Type B pancreatic cell (in vitro differentiated cells): ENCODE measurements around the gene RPL36A. TPM values are rescaled to one million over a fixed set of nuclear protein-coding genes. Genes with fewer than 3 reads are reported as not detected.

Experiments used
- DNase-seq: peaks from one replicate; pipeline ENCODE4 v3.0.0; 2021; ENCODE audit warnings: mixed read lengths; ENCODE audit not compliant: unreplicated experiment; ENCODE audit errors: extremely low spot score
- H3K27ac Mint-ChIP-seq: 2 replicates; pipeline ENCODE4 v1.8.0; 2021; ENCODE audit warnings: mild to moderate bottlenecking, mixed read lengths
- H3K27me3 Mint-ChIP-seq: 2 replicates; pipeline ENCODE4 v1.8.0; 2021; ENCODE audit warnings: mixed read lengths
- H3K36me3 Mint-ChIP-seq: 2 replicates; pipeline ENCODE4 v1.8.0; 2021; ENCODE audit warnings: mixed read lengths
- H3K4me1 Mint-ChIP-seq: one replicate; pipeline ENCODE4 v1.8.0; 2021; ENCODE audit warnings: mixed read lengths; ENCODE audit not compliant: unreplicated experiment
- H3K4me3 Mint-ChIP-seq: 2 replicates; pipeline ENCODE4 v1.8.0; 2021; ENCODE audit warnings: mild to moderate bottlenecking, mixed read lengths
- H3K9me3 Mint-ChIP-seq: 2 replicates; pipeline ENCODE4 v1.8.0; 2021; ENCODE audit warnings: mixed read lengths
- total RNA-seq: library from RNA; stranded (reverse); gene quantifications from 2 replicates; pipeline ENCODE4 v1.2.1, GENCODE V29; 2021; ENCODE audit warnings: low replicate concordance
- TF ChIP-seq, protein P1 (sequence below): fragments of 200-600 bp; sonication (generic); conservative IDR thresholded peaks from 2 replicates; pipeline ENCODE4 v1.5.0; 2021; ENCODE audit warnings: antibody characterized with exemption, mild to moderate bottlenecking

Gene RPL36A
- total RNA-seq, 1 donor from 2014 or later: 338 TPM

DNA sequence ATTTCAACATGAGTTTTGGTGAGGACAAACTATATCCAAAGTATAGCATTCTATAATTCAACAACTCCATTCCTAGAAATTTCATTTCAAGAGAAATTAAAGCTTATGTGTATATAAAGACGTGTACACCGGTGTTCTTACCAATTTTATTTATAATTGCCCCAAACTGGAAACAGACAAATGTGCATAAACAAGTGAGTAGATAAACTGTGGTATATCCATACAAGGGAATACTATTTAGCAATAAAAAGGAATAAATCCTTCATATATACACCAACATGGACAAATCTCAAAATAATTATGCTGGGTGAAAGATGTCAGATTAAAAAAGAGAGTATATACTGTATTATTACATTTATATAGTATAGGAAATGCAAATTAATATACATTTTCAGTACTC lies 37.1 kb downstream of the RPL36A start:
- H3K4me3 Mint-ChIP-seq: no peak overlapping the region
- TF ChIP-seq, protein P1, sequence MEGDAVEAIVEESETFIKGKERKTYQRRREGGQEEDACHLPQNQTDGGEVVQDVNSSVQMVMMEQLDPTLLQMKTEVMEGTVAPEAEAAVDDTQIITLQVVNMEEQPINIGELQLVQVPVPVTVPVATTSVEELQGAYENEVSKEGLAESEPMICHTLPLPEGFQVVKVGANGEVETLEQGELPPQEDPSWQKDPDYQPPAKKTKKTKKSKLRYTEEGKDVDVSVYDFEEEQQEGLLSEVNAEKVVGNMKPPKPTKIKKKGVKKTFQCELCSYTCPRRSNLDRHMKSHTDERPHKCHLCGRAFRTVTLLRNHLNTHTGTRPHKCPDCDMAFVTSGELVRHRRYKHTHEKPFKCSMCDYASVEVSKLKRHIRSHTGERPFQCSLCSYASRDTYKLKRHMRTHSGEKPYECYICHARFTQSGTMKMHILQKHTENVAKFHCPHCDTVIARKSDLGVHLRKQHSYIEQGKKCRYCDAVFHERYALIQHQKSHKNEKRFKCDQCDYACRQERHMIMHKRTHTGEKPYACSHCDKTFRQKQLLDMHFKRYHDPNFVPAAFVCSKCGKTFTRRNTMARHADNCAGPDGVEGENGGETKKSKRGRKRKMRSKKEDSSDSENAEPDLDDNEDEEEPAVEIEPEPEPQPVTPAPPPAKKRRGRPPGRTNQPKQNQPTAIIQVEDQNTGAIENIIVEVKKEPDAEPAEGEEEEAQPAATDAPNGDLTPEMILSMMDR: no peak
- peaks cover 27% of the 10 kb centered on the region for H3K36me3 Mint-ChIP-seq
- no peaks in the 10 kb centered on the region for H3K4me1 Mint-ChIP-seq
- no peak overlapping the region for H3K27ac Mint-ChIP-seq
- no peaks in the 10 kb centered on the region for H3K9me3 Mint-ChIP-seq
- no peaks in the 10 kb centered on the region for H3K27me3 Mint-ChIP-seq
- no peak for DNase-seq

DNA sequence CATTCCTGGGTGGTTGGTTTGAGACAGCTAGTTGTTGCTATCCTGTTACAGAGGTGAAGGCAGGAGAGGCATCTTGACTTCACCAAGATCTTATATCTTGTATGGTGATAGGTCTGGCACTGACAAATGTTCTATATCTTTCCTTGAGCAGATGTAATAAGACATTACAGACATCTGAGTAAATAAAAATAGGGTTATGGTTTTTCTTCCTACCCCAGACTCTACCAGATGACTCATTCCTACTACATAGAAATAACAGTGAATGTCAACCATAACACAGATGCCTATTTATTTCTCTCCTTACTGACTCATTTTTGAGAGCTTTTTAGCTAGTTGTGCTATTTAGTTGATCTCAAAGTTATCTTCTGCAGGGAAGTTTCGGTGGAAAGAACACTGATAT lies 39.1 kb downstream of the RPL36A start:
- Mint-ChIP-seq H3K9me3 (no peaks in the 10 kb centered on the region), H3K4me1 (no peaks in the 10 kb centered on the region), H3K27me3 (no peaks in the 10 kb centered on the region), H3K36me3 (peaks cover 22% of the 10 kb centered on the region), H3K4me3 (no peak overlapping the region), H3K27ac (no peak overlapping the region)
- DNase-seq: no peak
- TF ChIP-seq, protein P1: no peak

DNA sequence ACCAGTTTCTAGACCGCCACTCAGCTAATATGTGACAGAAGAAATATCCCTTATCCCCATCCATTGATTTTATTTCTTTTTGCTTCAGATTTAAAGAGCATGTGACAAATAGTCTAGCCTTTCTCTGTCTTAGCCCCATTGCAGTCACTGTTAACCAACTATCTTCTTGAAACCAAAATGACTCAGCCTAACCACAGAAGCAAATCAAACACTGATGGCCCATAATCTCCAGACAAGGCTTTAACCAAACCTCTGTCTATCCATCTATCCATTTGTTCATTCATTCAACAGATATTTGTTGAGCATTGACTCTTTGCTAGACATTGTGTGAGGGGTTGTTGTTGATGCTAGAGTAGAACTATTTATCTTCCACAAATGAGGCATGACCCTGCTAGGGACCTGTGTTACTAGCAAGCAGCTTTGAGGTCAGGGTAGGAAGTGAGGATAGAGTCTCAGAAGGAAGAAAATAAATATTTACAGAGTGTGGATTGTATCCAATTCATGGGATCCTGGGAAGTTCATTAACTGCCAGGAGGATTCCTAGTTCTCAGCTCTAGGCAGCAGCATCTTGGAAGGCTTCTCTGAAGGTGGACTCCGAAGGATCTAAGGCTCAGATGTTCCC lies 39.8 kb downstream of the RPL36A start:
- Mint-ChIP-seq H3K4me3 (no peak overlapping the region), H3K4me1 (no peaks in the 10 kb centered on the region), H3K36me3 (peaks cover 20% of the 10 kb centered on the region), H3K9me3 (no peaks in the 10 kb centered on the region), H3K27me3 (no peaks in the 10 kb centered on the region), H3K27ac (no peak overlapping the region)
- TF ChIP-seq, protein P1: no peak
- no peak for DNase-seq

DNA sequence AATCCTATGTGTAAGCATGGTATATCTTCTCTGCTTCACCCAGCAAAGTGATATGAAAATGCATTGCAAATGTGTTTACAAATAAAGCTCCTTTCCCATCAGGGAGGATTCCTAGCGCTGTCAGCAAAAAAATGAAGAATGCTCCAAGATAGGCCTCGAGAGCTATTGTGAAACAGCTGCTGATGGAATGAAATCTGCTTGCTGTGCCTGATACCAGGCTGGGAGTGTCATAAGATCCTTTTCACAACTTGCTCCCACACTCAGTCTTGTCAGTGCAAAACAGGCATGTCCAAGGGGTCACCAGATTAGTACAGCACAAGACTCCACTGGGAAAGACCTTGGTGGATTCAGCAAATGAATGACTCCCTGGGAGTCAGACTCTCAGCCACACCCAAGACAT lies 51.3 kb downstream of the RPL36A start:
- DNase-seq: no peak
- H3K4me3 Mint-ChIP-seq: no peak overlapping the region
- TF ChIP-seq, protein P1: no peak
- no peaks in the 10 kb centered on the region for H3K4me1 Mint-ChIP-seq
- H3K9me3 Mint-ChIP-seq: no peaks in the 10 kb centered on the region
- H3K27me3 Mint-ChIP-seq: no peaks in the 10 kb centered on the region
- H3K36me3 Mint-ChIP-seq: peaks cover 31% of the 10 kb centered on the region
- H3K27ac Mint-ChIP-seq: no peak overlapping the region

Other genes with a start within 250 kb of the RPL36A start
- 0.14 and 1.3 TPM in 2 replicates for gene DRP2, start 171.2 kb upstream of the RPL36A start, total RNA-seq
- 0.21 TPM in 1 of 2 replicates, not detected in the other for gene TAF7L, start 99.7 kb upstream of the RPL36A start, total RNA-seq
- 22.1 and 22.4 TPM in 2 replicates for gene TIMM8A, start 42.3 kb upstream of the RPL36A start, total RNA-seq
- gene BTK, start 4.8 kb upstream of the RPL36A start, total RNA-seq: 0.34 and 0.38 TPM in 2 replicates
- gene GLA, start 16.9 kb downstream of the RPL36A start, total RNA-seq: 39.5 and 44.8 TPM in 2 replicates
- gene HNRNPH2, start 17.2 kb downstream of the RPL36A start, total RNA-seq: 68.3 and 76.0 TPM in 2 replicates
- 12.8 and 19.4 TPM in 2 replicates for gene ARMCX4, start 94.4 kb downstream of the RPL36A start, total RNA-seq
- gene ARMCX1, start 159.5 kb downstream of the RPL36A start, total RNA-seq: 21.1 and 25.0 TPM in 2 replicates
- 60.5 and 64.9 TPM in 2 replicates for gene ARMCX6, start 227.0 kb downstream of the RPL36A start, total RNA-seq
- 52.6 and 58.2 TPM in 2 replicates for gene ARMCX3, start 232.1 kb downstream of the RPL36A start, total RNA-seq